Measurements from ENCODE around the gene PDLIM7. TPM values are rescaled to one million over a fixed set of nuclear protein-coding genes. Genes with fewer than 3 reads are reported as not detected.

Gene PDLIM7, protein sequence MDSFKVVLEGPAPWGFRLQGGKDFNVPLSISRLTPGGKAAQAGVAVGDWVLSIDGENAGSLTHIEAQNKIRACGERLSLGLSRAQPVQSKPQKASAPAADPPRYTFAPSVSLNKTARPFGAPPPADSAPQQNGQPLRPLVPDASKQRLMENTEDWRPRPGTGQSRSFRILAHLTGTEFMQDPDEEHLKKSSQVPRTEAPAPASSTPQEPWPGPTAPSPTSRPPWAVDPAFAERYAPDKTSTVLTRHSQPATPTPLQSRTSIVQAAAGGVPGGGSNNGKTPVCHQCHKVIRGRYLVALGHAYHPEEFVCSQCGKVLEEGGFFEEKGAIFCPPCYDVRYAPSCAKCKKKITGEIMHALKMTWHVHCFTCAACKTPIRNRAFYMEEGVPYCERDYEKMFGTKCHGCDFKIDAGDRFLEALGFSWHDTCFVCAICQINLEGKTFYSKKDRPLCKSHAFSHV
- total RNA-seq: 5.3 TPM

DNA sequence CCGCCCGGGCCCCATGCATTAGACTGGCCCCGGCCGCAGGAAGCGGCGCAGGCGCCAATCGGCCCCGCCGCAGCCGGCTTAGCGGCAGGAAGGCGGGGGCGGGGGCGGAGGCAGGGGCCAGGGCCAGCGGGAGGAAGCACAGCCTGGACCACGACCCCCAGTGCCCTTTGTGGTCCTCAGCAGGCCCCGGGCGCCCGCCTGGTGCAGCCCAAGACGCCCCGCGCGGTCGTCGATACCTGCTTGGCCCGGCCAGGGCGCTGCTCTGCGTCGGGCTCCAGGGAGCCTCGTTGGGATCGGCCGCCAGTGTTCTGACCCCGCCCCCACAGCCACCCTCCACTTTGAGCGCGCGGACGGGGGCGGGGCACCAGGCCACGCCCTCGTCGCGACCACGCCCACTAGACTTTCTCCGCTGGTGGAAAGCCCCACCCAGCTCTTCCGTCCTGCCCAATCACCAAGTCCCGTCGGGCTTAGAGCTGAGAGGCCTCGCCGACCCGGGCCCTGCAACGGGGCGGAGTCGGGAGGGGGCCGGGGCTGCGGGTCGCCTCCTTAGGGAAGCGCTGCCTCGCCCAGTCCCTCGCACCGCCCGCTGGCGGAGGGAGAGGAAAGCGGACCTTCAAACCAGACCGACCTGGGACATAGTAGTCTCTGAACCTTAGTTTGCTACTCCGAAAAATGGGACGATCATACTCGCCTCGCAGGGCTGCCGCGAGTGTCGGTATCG, at the start of gene PDLIM7:
PDLIM7 (minus strand) TSS at position 313 of the 721 bp plus-strand sequence. CDS start 1,092 bp downstream, outside the sequence.
- DNase-seq (ENCODE audit: low spot score): peak; percentile 96
- peak; percentile 93 for ATAC-seq

DNA sequence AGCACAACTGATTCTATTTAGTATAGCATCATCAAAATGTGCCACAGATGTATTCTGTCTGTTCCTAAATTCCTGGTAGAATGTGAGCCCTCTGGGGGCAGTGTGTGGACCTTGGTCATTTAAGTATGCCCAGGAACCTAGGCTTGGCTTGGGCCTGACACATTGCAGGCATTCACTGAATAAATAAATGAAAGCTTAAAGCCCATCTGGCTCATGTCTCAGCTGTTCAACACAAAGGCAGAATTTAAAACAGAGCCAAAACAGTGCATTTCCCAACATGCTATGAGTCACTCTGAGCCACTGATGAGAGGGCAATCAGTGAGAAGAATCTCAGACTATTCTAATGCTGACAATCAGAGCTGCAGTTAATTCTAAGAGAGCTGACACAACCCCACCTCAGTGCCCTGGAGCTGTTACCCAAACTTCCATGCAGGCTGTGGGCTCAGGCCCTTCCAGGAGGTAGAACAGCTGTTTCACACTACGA, 48.9 kb upstream of the PDLIM7 start:
- DNase-seq (ENCODE audit: low spot score) (peak; percentile 80), ATAC-seq (peak; percentile 93)

DNA sequence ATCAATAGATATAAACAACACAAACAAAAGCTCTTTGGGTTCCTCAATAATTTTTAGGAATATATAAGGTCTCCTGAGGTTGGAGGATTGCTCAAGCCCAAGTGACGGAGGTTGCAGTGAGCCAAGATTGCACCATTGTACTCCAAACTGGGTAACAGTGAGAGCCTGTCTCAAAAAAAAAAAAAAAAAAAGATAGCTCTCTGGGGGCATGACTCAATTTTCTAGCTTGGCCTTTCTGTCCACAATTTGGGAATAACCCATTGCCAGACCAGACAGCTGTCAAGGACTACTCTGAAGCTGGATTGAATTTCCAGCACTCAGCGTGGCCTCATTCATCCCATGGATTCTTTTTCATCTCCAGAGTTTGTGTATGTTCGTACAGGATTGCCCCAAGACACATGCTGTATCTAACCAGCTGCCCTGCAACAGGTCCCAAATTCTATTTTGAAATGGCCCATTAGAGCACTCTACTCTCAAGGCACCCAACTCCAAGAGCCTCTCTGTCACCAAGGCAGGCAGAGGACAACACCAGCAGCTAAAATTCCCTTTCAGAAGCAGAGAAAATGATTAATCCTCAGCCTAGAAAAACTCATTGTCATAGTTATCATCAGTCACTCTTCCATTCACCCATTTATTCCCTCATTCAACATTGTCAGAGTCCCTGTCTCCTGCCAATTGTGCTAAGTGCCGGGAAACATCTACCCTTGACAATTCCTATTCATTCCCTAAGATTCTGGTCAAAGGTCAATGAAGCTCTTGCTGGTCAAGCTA, 48.3 kb upstream of the PDLIM7 start:
- peak; percentile 77 for DNase-seq (ENCODE audit: low spot score)
- ATAC-seq: peak; percentile 51

DNA sequence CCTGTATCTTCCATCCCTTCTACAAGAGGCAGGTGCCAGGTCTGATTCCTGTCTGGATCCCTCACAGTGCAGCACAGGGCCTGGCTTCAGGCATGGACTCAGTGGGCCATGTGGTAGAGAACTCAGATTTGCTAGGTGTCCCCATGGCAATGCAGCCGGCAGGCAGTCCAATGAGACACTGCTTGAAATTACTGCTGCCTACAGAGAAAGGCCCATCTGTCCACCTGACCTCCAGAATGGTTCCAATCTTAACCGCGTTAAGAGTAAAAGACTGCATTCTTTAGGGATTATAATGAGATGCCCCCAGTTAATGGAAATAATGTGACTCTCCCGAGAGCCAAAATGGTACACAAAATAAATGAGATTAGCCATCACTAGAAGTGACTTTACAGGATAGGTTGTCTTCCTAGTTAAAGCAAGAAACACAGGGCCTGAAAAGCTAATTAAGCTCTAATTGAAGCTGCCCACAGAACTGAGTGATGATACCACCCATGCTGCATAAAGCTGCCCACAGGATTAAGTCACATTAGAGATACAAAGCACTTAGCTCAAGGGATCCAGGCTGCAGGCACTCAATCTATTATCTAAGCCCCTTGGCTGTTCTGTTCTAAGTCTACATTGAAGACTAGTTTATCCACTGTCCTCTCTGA, 45.5 kb upstream of the PDLIM7 start:
- ATAC-seq (no peak), DNase-seq (ENCODE audit: low spot score) (no peak)

DNA sequence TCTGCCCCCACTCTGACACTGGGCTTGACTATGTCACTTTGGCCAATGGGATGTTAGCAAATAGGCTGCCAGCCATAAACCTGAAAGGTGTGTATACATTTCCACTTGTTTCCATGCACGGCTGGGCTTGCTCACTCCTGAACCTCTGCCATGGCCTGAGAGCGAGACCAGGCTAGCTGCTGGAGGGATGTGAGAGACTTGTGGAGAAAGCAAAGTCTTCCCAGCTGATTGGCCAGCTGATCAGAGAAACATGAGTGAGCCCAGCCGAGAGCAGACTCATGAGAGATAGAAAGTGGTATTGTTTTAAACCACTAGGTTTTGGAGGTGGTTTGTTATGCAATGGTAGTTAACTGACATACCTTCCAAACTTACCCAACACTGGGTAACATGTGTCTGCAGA, 43.0 kb upstream of the PDLIM7 start:
- DNase-seq (ENCODE audit: low spot score) (no peak), ATAC-seq (no peak)

DNA sequence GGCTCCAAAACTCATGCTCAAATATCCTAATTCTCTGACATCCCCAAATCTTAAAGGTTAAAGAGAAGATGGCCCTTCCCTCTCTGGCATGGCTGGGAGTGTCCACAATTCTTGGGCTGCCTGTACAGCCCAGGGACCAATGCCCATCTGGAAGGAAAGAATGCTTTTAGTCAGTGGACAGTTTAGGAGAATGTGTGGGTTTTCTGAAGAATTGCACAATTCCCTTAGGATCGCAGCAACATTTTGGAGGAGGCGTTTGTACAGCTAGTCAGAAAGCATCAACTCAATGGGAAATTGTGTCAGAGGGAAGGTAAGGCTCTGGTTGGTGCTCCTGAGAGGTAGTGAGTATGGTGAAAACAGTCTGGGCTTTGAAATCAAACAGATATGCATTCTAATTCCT, 42.0 kb upstream of the PDLIM7 start:
- DNase-seq (ENCODE audit: low spot score) (no peak), ATAC-seq (no peak)

DNA sequence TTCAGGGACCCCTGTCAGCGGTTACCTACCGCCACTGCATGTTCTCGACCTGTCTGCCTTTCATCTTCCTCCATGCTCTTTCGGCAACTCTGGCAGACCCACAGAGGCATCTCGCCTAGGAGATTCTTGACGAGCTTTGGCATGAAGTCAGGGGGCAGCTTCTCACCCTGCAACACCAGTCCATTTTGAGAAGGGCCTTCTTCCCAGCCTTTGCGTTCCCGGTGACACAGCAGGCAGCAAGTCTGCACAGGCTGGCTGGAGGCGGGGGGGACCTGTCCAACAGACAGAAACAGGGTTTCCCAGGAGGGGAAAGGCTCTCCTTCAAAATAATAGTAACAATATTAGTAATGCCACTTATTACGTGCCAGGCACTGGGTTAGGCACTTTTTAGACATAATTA, 41.5 kb upstream of the PDLIM7 start:
- DNase-seq (ENCODE audit: low spot score) (no peak), ATAC-seq (no peak)

DNA sequence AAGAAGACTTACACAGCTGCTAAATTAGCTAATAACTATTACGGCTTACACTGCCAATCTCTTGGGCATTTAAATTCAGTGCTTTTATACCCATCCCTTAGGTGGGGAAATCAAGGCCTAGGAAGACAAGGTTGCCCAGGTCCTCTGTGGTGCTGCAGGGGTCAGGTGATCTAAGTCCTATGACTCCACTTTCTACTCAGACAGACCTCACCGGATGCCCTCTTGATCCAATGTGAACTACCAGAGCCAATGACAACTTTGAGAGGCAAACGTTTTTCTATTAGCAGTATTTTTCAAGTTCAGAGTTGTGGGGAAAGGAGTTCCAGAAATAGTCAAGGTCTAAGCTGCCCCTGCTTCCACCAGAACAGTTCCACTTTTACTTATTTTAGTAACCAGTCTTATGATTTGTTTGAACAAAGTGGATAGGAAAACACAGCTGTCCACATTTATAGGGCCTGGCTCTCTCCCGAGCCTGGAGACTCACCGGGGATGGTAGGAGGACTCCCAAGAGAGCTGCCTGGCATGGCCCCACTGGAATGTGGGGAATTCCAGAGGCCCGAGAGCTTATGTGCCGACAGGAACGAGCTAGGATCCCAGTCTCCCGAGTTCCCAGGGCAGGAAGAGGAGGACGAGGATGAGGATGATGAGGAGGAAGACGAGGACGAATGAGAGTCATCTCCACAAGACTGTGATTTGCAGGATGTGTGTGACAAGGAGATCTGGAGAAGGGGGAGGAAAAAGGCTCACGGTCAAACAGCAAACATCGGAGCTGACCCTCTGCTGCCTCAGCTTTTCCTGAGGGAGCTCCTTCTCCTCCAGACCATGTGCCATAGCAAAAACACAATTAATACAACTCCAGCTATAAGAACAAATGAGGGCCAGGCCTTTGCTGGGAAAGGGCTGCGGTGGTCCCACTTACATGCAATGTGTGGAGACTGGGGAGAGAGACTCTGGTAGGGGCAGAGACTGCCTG, 40.3 kb upstream of the PDLIM7 start:
- no peak for DNase-seq (ENCODE audit: low spot score)
- ATAC-seq: no peak

DNA sequence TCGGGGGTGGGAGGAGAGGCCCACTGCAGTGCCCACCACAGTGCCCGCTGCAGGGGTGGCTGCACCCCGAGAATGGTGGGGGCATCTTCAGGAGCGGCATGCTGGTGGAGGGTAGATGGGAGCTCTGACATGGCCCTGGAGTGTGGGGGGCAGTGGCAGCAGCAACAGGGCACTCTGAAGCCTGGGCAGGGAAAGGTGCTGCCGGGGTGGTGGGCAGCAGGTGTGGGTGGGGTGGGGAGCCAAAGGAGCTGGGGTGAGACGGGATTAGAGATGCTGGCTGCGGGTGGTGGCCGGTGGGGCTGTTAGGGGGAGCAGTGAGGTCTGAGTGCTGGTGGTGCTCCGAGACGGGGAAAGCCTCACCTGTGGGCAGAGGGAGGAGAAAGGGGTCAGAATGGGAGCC, 39.0 kb upstream of the PDLIM7 start:
- no peak for ATAC-seq

DNA sequence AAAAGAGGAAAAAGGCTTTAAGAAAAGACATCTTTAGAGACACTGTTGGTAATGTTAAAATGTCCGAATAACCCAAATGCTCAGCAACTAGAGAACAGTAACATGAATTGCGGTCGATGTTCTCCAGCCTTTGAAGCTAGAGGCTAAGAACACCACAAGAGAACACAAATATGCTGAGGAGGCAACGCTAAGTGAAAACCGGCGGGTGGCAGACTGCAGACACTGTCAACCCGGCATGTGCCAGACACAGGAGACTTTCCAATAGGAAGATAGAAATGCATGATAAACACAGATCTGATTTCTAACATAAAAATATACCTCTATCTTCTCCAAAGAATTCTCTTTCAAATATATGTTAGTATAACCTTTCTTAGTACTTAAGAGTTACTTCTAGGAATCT, 37.7 kb upstream of the PDLIM7 start:
- ATAC-seq: peak; percentile 75
- DNase-seq (ENCODE audit: low spot score): no peak

More for the DNA sequence above, 39.0 kb upstream of the PDLIM7 start:
- no peak for DNase-seq (ENCODE audit: low spot score)

DNA sequence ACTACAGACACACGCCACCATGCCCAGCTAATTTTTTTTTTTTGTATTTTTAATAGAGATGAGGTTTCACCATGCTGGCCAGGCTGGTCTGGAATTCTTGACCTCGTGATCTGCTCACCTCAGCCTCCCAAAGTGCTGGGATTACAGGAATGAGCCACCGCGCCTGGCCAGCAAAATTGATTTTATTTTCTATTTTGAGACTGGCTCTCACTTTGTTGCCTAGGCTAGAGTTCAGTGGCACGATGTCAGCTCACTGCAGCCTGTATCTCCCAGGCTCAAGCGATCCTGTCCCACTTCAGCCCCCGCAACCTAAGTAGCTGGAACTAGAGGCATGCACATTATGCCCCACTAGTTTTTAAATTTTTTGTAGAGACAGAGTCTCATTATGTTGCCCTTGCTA, 37.0 kb upstream of the PDLIM7 start:
- ATAC-seq (peak; percentile 79), DNase-seq (ENCODE audit: low spot score) (peak; percentile 62)

DNA sequence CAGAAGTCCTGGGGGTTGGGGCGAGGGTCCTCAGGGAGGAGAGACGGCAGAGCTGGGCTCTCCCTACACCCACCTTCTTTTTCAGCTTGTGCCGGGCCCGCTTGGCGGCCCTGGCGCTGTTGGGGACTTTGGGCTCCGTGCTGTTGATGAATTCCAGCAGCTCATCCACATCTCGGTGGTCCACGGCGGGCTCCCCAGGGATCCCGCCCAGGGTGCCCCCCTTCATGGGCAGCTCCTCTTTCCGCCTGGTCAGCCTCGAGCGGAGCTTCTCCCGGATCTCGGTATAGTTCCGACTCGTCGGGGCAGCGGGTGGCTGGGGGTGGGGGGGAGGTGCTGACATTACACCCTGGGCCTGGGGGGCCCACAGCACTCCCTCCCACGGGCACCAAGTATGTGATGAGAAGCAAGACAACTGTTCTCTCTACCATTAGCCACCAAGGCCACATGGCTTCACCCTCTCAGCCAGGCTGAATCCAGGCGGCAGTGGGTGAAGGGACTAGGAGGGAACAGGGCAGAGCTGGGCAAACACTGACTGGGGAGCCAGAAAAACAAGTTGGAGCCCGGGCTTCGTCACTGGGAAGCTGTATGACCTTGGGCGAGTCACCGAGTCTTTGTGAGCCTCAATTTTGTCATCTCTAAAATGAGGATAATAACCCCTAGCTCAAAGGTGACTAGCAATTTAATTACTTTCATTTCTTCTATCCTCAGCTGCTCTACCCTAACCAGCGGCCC, 34.0 kb upstream of the PDLIM7 start:
- ATAC-seq: no peak
- no peak for DNase-seq (ENCODE audit: low spot score)

DNA sequence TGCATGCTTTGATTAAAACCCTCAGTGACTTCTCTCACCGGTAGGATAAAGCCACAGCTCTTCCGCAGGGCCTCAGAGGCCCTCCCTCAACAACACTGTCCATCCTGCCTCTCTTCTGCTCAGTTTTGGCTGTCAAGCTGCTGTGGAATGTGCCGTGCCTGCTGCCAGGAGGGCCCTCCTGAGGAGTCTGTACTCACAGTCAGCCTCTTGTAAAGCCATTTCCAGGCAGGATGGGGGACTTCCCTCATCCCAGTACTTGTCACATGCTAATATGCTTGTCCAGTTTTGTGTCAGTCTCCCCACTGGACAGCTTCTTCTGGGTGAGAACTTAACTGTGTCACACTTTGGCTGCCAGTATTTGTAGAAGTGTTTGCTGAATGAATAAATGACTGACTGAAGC, 33.2 kb upstream of the PDLIM7 start:
- DNase-seq (ENCODE audit: low spot score) (no peak), ATAC-seq (no peak)

DNA sequence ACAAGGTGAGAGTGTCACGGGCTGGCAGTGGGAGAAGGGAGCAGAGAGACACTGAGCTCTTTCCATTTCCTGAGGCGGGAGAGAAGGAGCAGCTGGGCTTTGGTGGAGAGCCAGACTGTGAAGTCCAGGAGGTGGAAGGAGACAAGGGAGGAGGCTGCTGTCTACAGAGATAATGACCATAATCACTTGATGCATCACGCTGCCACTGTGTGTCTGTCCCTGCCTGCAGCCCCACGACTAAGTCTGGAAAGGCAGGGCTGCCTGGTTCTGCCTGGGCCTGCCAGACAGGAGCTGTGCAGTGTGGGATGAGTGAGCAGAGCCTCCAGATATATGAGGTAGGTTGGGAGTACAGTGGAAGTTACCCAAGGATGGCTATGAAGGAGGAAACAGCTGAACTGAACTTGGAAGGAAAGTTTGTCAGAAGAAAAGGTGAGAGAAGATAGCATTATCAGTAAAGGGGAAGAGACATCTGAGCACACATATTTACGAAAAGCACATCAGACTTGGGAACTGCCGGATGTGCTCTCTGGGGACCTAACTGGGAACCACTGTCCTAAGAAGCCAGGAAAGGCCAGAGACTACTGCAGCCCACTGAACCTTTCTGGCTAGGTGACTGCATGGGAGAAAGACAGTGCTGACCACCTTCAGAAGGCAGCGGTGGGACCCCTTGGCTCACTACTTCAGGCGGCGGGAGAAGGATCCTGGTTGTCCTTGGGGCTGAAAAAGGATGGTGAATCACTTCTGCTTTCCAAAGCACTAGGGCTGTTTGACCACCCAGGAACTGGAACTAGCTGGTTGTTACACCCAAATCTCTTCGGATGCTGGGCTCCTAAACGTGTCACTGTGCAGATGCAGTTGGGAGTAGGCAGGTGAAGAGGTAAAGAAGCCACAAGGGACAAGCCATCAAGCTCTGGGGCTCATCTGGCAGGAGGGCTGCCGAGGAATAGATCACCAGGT, 32.1 kb upstream of the PDLIM7 start:
- DNase-seq (ENCODE audit: low spot score): no peak
- ATAC-seq: no peak

DNA sequence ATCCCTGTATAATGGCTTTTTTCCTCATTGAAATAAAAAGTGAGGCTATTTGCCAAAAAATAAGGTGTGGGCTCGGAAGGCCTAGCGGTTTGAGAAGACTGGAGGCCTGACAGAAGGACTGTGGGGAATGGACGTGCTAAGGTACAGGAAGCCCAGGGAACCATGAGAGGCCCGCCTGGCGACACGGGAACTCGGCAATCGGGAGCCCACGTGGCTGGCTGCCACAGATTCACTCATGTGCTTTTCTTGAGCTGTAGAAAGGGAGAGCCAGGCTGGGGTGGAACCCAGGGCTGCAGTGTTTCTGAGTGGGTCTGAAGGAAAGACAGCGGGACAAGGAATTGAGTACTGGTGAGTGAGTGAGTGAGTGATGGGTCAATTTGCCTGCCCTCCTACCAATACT, 31.2 kb upstream of the PDLIM7 start:
- ATAC-seq (no peak), DNase-seq (ENCODE audit: low spot score) (no peak)

DNA sequence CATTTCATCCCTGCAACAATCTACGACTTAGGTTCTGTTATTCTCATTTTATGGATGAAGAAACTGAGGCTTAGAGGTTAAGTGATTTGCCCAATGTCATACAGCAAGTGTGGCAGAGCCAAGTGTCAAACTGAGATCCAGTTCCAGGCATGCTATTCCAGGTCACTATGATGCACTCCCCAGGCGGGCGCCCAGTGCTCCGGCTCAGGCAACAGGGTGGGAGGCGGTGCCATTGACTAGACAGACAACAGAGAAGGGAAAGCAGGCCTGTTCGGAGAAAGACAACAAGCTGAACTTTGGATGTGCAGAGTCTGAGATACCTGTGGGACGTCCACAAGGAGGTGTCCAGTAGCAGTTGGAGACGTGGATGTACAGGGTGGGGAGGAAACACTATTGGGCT, 30.2 kb upstream of the PDLIM7 start:
- DNase-seq (ENCODE audit: low spot score) (no peak), ATAC-seq (no peak)

DNA sequence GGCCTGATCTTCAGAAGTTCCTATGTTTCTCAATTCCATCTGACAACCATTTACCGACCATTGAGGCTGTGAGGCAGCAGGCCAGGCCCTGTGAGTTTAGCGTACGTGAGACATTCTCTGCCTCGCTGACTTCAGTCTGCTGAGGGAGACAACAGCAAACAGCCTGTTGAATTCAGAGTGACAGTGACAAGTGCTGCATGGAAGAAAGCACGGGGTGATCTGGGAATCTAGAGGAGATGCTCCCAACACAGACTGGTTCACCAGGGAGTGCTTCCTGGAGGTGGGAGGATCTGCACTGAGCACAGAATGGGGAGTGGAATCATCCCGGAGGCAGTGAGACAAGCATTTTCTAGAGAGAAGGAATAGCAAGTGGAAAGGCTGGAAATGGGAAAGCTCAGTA, 29.4 kb upstream of the PDLIM7 start:
- ATAC-seq: no peak
- DNase-seq (ENCODE audit: low spot score): no peak

DNA sequence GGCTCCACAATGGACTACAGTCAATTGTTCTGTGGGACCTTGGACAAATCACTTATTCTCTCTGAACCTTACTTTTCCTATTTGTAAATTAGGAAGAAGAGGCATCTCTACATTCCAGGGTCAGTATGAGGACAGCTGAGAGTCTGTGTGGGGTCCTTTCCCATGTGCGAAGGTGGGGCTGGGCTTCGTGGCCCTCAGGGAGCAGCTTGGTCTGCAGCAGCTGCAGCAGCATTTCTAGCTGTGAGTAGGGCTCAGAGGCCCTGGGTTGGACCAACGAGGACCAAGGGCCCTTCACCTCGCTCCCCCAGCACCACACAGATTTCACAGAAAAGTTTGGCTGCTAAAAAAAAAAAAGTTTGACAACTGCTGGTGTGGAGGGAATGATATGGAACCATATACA, 28.8 kb upstream of the PDLIM7 start:
- no peak for ATAC-seq
- DNase-seq (ENCODE audit: low spot score): no peak

Measured in left lobe of liver (tissue), 2 donors.